LHCN-M2 (cell line): ENCODE data around the gene UBE2H. TPM values are rescaled to one million over a fixed set of nuclear protein-coding genes. Genes with fewer than 3 reads are reported as not detected.
"Not testable (repeated sequence)": the region's sequence is repeated elsewhere in the genome, so short reads cannot be mapped to it uniquely, and the experiment has no call there.

Source experiments
- DNase-seq: peaks from one replicate; pipeline ENCODE4 v3.0.0-alpha.2; 2012; ENCODE audit warnings: low read depth
- total RNA-seq: library from RNA; depleted of rRNA; stranded (reverse); fragments of >200 nt; gene quantifications from 2 replicates; pipeline ENCODE4 v1.2.3, GENCODE V29; 2014

The UBE2H gene
- total RNA-seq, 1 experiment from 2014 or later = 61.3 TPM

- DNase-seq = no peak
Observed at GRCh38 chr7:129843978-129844840, 108.6 kb downstream of the UBE2H start.

GRCh38 chr7:129843365-129843898, 109.3 kb downstream of the UBE2H start:
- no peak for DNase-seq

- no peak for DNase-seq
Observed at GRCh38 chr7:129841465-129841864, 111.3 kb downstream of the UBE2H start.

- DNase-seq = peak; percentile 60
Observed at GRCh38 chr7:129840757-129841156, 112.0 kb downstream of the UBE2H start.

GRCh38 chr7:129836983-129837382, 115.8 kb downstream of the UBE2H start:
- no peak for DNase-seq

GRCh38 chr7:129835569-129835968, 117.2 kb downstream of the UBE2H start:
- no peak for DNase-seq

GRCh38 chr7:129833353-129833752, 119.4 kb downstream of the UBE2H start:
- DNase-seq = not testable (repeated sequence)

- DNase-seq = no peak
Observed at GRCh38 chr7:129832701-129833227, 120.0 kb downstream of the UBE2H start.

- no peak for DNase-seq
Observed at GRCh38 chr7:129832282-129832681, 120.5 kb downstream of the UBE2H start.

- DNase-seq = peak; percentile 97
Observed at GRCh38 chr7:129831424-129832058, 121.2 kb downstream of the UBE2H start.

GRCh38 chr7:129830949-129831348, 121.8 kb downstream of the UBE2H start:
- DNase-seq = no peak

GRCh38 chr7:129829737-129830631, 122.8 kb downstream of the UBE2H start:
- DNase-seq = peak; percentile 87

- peak; percentile 32 for DNase-seq
Observed at GRCh38 chr7:129828989-129829736, 123.6 kb downstream of the UBE2H start.

- no peak for DNase-seq
Observed at GRCh38 chr7:129828078-129828762, 124.5 kb downstream of the UBE2H start.

- DNase-seq = no peak
Observed at GRCh38 chr7:129827467-129827990, 125.2 kb downstream of the UBE2H start.

- DNase-seq = not testable (repeated sequence)
Observed at GRCh38 chr7:129826895-129827294, 125.9 kb downstream of the UBE2H start.

GRCh38 chr7:129825209-129825970, 127.4 kb downstream of the UBE2H start:
- peak; percentile 66 for DNase-seq

- DNase-seq = peak; percentile 47
Observed at GRCh38 chr7:129824291-129825208, 128.2 kb downstream of the UBE2H start.
